Neural cell (in vitro differentiated cells): ENCODE data around the gene ADGRD1.

ENCODE experiments used
- EP300 ChIP-seq: fragments of 450-650 bp; conservative IDR thresholded peaks from 2 replicates; pipeline ENCODE4 v1.6.1; 2014; ENCODE audit warnings: antibody characterized with exemption, mild to moderate bottlenecking, moderate library complexity; ENCODE audit not compliant: poor library complexity, severe bottlenecking
- EZH2 ChIP-seq: fragments of 200-600, 300-800 bp; shearing (Covaris generic), sonication (generic); IDR thresholded peaks from 2 replicates; pipeline ENCODE4 v1.6.1; 2014; ENCODE audit warnings: antibody characterized with exemption, low read length, borderline replicate concordance, mild to moderate bottlenecking; ENCODE audit not compliant: insufficient read depth, poor library complexity, severe bottlenecking
- MXI1 ChIP-seq: fragments of 450-650 bp; conservative IDR thresholded peaks from 2 replicates; pipeline ENCODE4 v1.6.1; 2014; ENCODE audit warnings: antibody characterized with exemption, mild to moderate bottlenecking; ENCODE audit not compliant: poor library complexity, severe bottlenecking
- POLR2AphosphoS5 ChIP-seq: IDR thresholded peaks from 2 replicates; pipeline ENCODE4 v1.6.1; 2012
- RAD21 ChIP-seq: fragments of 450-650 bp; conservative IDR thresholded peaks from 2 replicates; pipeline ENCODE4 v1.6.1; 2014; ENCODE audit warnings: antibody characterized with exemption, mild to moderate bottlenecking, moderate library complexity
- SMC3 ChIP-seq: fragments of 450-650 bp; conservative IDR thresholded peaks from 2 replicates; pipeline ENCODE4 v1.6.1; 2014; ENCODE audit warnings: antibody characterized with exemption, mild to moderate bottlenecking, moderate library complexity; ENCODE audit not compliant: poor library complexity
- TAF1 ChIP-seq: IDR thresholded peaks from 2 replicates; pipeline ENCODE4 v1.6.1; 2012; ENCODE audit warnings: low read depth
- TF ChIP-seq, protein P1 (sequence below): fragments of 450-650 bp; IDR thresholded peaks from 2 replicates; pipeline ENCODE4 v1.5.1; 2014; ENCODE audit warnings: antibody characterized with exemption, mild to moderate bottlenecking, moderate library complexity; ENCODE audit not compliant: poor library complexity, severe bottlenecking
- TF ChIP-seq, protein P2 (sequence below): IDR thresholded peaks from 2 replicates; pipeline ENCODE4 v1.6.1; 2012; ENCODE audit warnings: borderline replicate concordance

DNA sequence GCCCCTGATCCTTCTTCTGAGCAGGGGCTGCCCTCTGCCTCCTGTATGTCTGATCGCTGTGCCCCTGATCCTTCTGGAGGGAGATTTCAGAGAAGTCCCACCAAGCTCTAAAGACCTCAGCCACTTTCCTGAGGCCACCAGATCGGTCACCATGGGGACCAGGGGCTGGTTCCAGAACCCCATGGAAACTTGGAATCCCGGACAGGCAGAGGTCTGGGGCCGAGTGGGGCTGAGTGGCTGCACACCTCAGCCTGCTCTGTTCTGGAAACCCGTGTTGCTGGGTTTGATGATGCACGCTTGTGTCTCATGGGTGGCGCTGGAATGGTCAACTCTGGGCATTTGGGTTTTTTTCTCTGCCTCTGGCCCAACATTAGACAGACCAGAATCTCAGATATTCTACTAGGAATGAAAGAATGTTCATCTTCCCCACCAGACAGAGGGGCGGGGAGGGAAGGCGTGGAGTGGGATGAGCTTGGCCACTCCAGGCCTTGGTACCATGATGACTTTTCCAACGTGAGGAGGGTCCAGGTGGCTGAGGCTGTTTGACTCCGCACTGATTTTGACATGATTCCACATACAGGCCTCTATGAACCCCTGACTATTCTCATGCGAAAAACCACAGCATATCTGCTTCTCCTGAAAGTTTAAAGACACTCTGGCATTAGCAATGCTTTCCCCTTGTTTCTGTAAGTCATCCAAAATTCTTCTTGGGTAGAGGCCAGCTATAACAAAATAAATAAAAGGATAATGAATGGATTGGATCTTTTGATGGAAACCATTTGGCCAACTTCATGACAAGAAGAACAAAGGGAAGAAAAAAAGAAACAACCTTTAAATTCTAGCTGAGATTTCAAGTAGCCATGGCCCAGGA, 114.5 kb downstream of the ADGRD1 start:
- TF ChIP-seq, protein P1, sequence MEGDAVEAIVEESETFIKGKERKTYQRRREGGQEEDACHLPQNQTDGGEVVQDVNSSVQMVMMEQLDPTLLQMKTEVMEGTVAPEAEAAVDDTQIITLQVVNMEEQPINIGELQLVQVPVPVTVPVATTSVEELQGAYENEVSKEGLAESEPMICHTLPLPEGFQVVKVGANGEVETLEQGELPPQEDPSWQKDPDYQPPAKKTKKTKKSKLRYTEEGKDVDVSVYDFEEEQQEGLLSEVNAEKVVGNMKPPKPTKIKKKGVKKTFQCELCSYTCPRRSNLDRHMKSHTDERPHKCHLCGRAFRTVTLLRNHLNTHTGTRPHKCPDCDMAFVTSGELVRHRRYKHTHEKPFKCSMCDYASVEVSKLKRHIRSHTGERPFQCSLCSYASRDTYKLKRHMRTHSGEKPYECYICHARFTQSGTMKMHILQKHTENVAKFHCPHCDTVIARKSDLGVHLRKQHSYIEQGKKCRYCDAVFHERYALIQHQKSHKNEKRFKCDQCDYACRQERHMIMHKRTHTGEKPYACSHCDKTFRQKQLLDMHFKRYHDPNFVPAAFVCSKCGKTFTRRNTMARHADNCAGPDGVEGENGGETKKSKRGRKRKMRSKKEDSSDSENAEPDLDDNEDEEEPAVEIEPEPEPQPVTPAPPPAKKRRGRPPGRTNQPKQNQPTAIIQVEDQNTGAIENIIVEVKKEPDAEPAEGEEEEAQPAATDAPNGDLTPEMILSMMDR, result no peak
- TF ChIP-seq SMC3 (no peak), POLR2AphosphoS5 (no peak), MXI1 (no peak), EP300 (no peak), RAD21 (no peak), EZH2 (no peak), TAF1 (no peak)
- TF ChIP-seq, protein P2, sequence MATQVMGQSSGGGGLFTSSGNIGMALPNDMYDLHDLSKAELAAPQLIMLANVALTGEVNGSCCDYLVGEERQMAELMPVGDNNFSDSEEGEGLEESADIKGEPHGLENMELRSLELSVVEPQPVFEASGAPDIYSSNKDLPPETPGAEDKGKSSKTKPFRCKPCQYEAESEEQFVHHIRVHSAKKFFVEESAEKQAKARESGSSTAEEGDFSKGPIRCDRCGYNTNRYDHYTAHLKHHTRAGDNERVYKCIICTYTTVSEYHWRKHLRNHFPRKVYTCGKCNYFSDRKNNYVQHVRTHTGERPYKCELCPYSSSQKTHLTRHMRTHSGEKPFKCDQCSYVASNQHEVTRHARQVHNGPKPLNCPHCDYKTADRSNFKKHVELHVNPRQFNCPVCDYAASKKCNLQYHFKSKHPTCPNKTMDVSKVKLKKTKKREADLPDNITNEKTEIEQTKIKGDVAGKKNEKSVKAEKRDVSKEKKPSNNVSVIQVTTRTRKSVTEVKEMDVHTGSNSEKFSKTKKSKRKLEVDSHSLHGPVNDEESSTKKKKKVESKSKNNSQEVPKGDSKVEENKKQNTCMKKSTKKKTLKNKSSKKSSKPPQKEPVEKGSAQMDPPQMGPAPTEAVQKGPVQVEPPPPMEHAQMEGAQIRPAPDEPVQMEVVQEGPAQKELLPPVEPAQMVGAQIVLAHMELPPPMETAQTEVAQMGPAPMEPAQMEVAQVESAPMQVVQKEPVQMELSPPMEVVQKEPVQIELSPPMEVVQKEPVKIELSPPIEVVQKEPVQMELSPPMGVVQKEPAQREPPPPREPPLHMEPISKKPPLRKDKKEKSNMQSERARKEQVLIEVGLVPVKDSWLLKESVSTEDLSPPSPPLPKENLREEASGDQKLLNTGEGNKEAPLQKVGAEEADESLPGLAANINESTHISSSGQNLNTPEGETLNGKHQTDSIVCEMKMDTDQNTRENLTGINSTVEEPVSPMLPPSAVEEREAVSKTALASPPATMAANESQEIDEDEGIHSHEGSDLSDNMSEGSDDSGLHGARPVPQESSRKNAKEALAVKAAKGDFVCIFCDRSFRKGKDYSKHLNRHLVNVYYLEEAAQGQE, result no peak
